ENCODE data around the gene SH3BP5.

The SH3BP5 gene

GRCh38 chr3:15303728-15304127, 28.7 kb downstream of the SH3BP5 start:
- no peak overlapping the region for H3K9ac ChIP-seq
- no peaks in the 10 kb centered on the region for H3K79me2 ChIP-seq (ENCODE audit: insufficient read depth, low read depth)
- H3K36me3 ChIP-seq (ENCODE audit: insufficient read depth) = no peaks in the 10 kb centered on the region
- TF ChIP-seq CTCF (conservative IDR thresholded peaks at IDR 0.05; ENCODE audit: low read depth, low read length) = no peak
- H3K4me1 ChIP-seq (ENCODE audit: low read depth, poor library complexity, severe bottlenecking) = no peaks in the 10 kb centered on the region
- H4K20me1 ChIP-seq (ENCODE audit: insufficient read depth) = no peaks in the 10 kb centered on the region
- H3K4me3 ChIP-seq (IDR thresholded peaks at IDR 0.05; ENCODE audit: insufficient read depth, low read depth, low read length) = no peak overlapping the region
- H2AFZ ChIP-seq (ENCODE audit: low read depth) = no peak overlapping the region
- no peak overlapping the region for H3K27ac ChIP-seq
- no peak overlapping the region for H3K4me2 ChIP-seq
- H3K27me3 ChIP-seq (ENCODE audit: insufficient read depth, low read depth) = no peaks in the 10 kb centered on the region

- Histone ChIP-seq H3K36me3 (ENCODE audit: insufficient read depth) (no peaks in the 10 kb centered on the region), H3K27me3 (ENCODE audit: insufficient read depth, low read depth) (no peaks in the 10 kb centered on the region), H3K79me2 (ENCODE audit: insufficient read depth, low read depth) (no peaks in the 10 kb centered on the region), H3K4me2 (no peak overlapping the region), H3K4me3 (IDR thresholded peaks at IDR 0.05; ENCODE audit: insufficient read depth, low read depth, low read length) (no peak overlapping the region), H3K27ac (no peak overlapping the region), H4K20me1 (ENCODE audit: insufficient read depth) (no peaks in the 10 kb centered on the region), H3K4me1 (ENCODE audit: low read depth, poor library complexity, severe bottlenecking) (no peaks in the 10 kb centered on the region), H3K9ac (no peak overlapping the region), H2AFZ (ENCODE audit: low read depth) (no peak overlapping the region)
- TF ChIP-seq CTCF (conservative IDR thresholded peaks at IDR 0.05; ENCODE audit: low read depth, low read length) = no peak
These were observed 29.2 kb downstream of the SH3BP5 start for GRCh38 chr3:15303216-15303615.

GRCh38 chr3:15301761-15302160, 30.6 kb downstream of the SH3BP5 start:
- H3K4me3 ChIP-seq (IDR thresholded peaks at IDR 0.05; ENCODE audit: insufficient read depth, low read depth, low read length) = no peak overlapping the region
- H3K4me1 ChIP-seq (ENCODE audit: low read depth, poor library complexity, severe bottlenecking) = no peaks in the 10 kb centered on the region
- no peaks in the 10 kb centered on the region for H3K27me3 ChIP-seq (ENCODE audit: insufficient read depth, low read depth)
- no peak for TF ChIP-seq CTCF (conservative IDR thresholded peaks at IDR 0.05; ENCODE audit: low read depth, low read length)
- no peak overlapping the region for H3K27ac ChIP-seq
- H3K9ac ChIP-seq = no peak overlapping the region
- no peaks in the 10 kb centered on the region for H3K36me3 ChIP-seq (ENCODE audit: insufficient read depth)
- H3K4me2 ChIP-seq = no peak overlapping the region
- no peak overlapping the region for H2AFZ ChIP-seq (ENCODE audit: low read depth)
- no peaks in the 10 kb centered on the region for H3K79me2 ChIP-seq (ENCODE audit: insufficient read depth, low read depth)
- no peaks in the 10 kb centered on the region for H4K20me1 ChIP-seq (ENCODE audit: insufficient read depth)

- Histone ChIP-seq H3K4me2 (no peak overlapping the region), H4K20me1 (ENCODE audit: insufficient read depth) (no peaks in the 10 kb centered on the region), H3K9ac (no peak overlapping the region), H3K36me3 (ENCODE audit: insufficient read depth) (no peaks in the 10 kb centered on the region), H3K27ac (no peak overlapping the region), H3K27me3 (ENCODE audit: insufficient read depth, low read depth) (no peaks in the 10 kb centered on the region), H3K4me3 (IDR thresholded peaks at IDR 0.05; ENCODE audit: insufficient read depth, low read depth, low read length) (no peak overlapping the region), H3K4me1 (ENCODE audit: low read depth, poor library complexity, severe bottlenecking) (no peaks in the 10 kb centered on the region), H2AFZ (ENCODE audit: low read depth) (no peak overlapping the region), H3K79me2 (ENCODE audit: insufficient read depth, low read depth) (no peaks in the 10 kb centered on the region)
- TF ChIP-seq CTCF (conservative IDR thresholded peaks at IDR 0.05; ENCODE audit: low read depth, low read length) = no peak
These were observed 31.9 kb downstream of the SH3BP5 start for GRCh38 chr3:15300323-15301078.
